ENCODE measurements around the gene HLA-DMA. TPM values are rescaled to one million over a fixed set of nuclear protein-coding genes. Genes with fewer than 3 reads are reported as not detected.
A peak's percentile ranks its signal among the peaks of the same experiment; 100 is the strongest.

Gene HLA-DMA
- total and polyA plus RNA-seq, 5 experiments from 2014 or later = 23.7 to 39.7 (median 37.4) TPM

DNA sequence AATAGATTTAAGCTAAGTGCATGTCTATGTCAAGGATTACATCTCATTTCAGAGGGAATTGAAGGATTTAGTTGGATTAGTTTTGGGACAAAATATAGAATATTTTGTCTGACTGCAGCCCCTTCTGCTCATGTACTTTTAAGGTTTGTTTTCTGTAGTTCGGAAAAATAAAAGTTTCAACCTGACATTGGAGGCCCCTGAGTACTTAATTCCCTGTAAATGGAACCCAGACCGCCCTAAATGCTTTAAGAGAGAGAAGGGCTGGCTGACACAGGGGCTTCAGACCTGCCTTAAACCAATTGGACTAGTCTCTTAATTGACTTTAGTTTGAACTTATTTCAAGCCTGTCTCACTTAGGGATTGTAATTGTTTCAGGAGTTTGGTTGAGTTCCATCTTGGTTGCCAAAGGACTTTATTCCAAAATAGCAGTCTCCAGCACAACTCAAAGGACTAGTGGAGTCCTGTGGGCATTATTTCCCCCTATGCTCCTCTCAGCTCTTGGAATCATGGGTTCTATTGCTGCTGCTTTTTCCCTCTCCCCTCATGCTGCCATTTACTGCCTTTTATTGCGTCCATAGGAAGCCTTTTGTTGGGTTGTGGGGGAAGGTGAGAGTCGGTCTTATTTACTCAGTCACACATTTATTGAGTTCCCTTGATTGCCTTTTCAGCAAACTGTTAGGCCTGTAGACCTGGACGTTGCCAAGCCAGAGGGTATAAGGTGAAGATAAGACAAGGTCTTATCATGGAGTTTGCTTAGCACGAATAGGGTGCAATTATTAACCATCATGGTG, 30.0 kb upstream of the HLA-DMA start:
- ATAC-seq (no peak), DNase-seq (no peak)
- Mint-ChIP-seq H3K36me3 (peaks cover 8 to 45% (median 13%) of the 10 kb centered on the region in 3 donors), H3K4me3 (no peak overlapping the region), H3K27ac (peak overlapping the region in 8 of 10 donors; percentile 41 to 87 (median 56)), H3K4me1 (peaks cover 14 to 42% (median 36%) of the 10 kb centered on the region in 4 donors), H3K27me3 (no peaks in the 10 kb centered on the region), H3K9me3 (no peaks in the 10 kb centered on the region)
- POLR2A ChIA-PET = interaction anchor here (1.0 to 21.1 kb wide), 5 partner anchors 11 to 89 kb away, joined by 3 to 510 read pairs (median 45); partner anchors contain the start of genes BRD2, HLA-DMA and HLA-DMB

DNA sequence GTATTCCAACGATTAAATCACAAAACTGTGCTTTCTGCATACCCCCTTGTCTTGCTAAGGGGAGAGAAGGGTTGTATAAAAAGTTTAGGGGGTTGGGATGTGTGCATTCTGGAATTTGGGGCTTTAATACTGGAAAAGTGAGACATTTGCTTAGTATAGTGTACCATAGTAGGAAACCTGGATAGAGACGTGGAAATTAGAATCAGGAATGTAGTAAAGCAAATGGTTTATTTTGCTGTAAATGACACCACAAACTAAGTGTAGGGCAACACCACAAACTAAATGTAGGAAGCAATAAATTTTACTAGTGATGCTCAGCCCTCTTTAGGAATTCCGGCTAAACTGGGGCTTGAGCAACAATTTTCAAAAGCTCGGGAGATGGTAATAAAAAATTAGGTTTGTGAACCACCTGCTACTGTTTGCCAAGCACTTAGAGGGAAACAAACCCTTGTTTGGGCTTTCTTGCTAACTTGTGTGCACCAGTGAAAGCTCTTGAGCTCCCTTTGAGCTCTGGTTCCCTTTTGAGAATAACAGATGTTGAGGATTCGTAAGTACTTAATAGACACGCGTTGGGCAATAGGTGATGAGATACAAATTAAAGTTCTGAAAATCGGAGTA, 29.3 kb upstream of the HLA-DMA start:
- no peak for DNase-seq
- Mint-ChIP-seq H3K9me3 (no peaks in the 10 kb centered on the region), H3K4me1 (peaks cover 19 to 49% (median 43%) of the 10 kb centered on the region in 4 donors), H3K27ac (peak overlapping the region in 9 of 10 donors; percentile 7 to 87 (median 44)), H3K4me3 (no peak overlapping the region), H3K36me3 (peaks cover 14 to 52% (median 18%) of the 10 kb centered on the region in 3 donors), H3K27me3 (no peaks in the 10 kb centered on the region)
- POLR2A ChIA-PET = interaction anchor here (0.6 to 21.1 kb wide), 6 partner anchors 11 to 143 kb away, joined by 3 to 510 read pairs (median 24); partner anchors contain the start of genes BRD2, HLA-DMA and HLA-DMB
- ATAC-seq = no peak

DNA sequence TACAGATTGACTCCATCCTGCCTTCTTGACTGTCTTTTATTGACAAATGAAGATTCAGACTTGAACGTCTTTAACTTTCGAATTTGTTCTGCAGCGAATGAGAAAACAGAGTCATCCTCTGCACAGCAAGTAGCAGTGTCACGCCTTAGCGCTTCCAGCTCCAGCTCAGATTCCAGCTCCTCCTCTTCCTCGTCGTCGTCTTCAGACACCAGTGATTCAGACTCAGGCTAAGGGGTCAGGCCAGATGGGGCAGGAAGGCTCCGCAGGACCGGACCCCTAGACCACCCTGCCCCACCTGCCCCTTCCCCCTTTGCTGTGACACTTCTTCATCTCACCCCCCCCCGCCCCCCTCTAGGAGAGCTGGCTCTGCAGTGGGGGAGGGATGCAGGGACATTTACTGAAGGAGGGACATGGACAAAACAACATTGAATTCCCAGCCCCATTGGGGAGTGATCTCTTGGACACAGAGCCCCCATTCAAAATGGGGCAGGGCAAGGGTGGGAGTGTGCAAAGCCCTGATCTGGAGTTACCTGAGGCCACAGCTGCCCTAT, 27.7 kb upstream of the HLA-DMA start:
- no peaks in the 10 kb centered on the region for H3K9me3 Mint-ChIP-seq

DNA sequence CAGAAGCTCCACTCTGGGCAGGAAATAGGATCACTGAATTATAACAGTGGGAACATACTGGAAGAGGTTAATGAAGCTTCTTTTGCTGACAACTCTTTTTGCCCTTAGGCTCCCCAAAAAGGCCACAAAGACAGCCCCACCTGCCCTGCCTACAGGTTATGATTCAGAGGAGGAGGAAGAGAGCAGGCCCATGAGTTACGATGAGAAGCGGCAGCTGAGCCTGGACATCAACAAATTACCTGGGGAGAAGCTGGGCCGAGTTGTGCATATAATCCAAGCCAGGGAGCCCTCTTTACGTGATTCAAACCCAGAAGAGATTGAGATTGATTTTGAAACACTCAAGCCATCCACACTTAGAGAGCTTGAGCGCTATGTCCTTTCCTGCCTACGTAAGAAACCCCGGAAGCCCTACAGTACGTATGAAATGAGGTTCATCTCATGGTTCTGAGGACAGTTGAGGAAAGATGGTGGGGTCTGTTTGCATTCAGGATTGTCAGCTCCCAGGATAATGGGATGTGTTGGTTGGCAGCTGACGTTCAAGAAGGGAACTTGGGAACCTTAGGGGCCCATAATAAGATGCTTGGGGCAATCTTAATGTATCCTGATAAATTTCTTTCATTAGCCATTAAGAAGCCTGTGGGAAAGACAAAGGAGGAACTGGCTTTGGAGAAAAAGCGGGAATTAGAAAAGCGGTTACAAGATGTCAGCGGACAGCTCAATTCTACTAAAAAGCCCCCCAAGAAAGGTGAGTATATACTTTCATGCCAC, 27.0 kb upstream of the HLA-DMA start:
- Mint-ChIP-seq H3K27ac (peak overlapping the region in 9 of 10 donors; percentile 19 to 69 (median 55)), H3K36me3 (peaks cover 14 to 74% (median 33%) of the 10 kb centered on the region in 3 donors), H3K27me3 (no peaks in the 10 kb centered on the region), H3K4me3 (peak overlapping the region in 1 of 10 donors; percentile 10), H3K9me3 (no peaks in the 10 kb centered on the region), H3K4me1 (peaks cover 33 to 69% (median 65%) of the 10 kb centered on the region in 4 donors)
- POLR2A ChIA-PET = interaction anchor here (1.3 to 21.1 kb wide), 4 partner anchors 8 to 85 kb away, joined by 3 to 510 read pairs (median 138); partner anchors contain the start of genes BRD2, HLA-DMA and HLA-DMB
- DNase-seq (no peak), ATAC-seq (no peak)

More for the DNA sequence above, 27.7 kb upstream of the HLA-DMA start:
- DNase-seq (no peak), ATAC-seq (no peak)
- no peaks in the 10 kb centered on the region for H3K27me3 Mint-ChIP-seq
- peaks cover 14 to 68% (median 30%) of the 10 kb centered on the region in 3 donors for H3K36me3 Mint-ChIP-seq
- H3K4me3 Mint-ChIP-seq = no peak overlapping the region
- peaks cover 28 to 65% (median 59%) of the 10 kb centered on the region in 4 donors for H3K4me1 Mint-ChIP-seq
- POLR2A ChIA-PET = interaction anchor here (0.7 to 21.1 kb wide), 5 partner anchors 9 to 612 kb away, joined by 3 to 510 read pairs (median 45); partner anchors contain the start of genes BRD2, HLA-DMA, HLA-DMB and TAP2
- H3K27ac Mint-ChIP-seq = peak overlapping the region in 6 of 10 donors; percentile 19 to 72 (median 46)

DNA sequence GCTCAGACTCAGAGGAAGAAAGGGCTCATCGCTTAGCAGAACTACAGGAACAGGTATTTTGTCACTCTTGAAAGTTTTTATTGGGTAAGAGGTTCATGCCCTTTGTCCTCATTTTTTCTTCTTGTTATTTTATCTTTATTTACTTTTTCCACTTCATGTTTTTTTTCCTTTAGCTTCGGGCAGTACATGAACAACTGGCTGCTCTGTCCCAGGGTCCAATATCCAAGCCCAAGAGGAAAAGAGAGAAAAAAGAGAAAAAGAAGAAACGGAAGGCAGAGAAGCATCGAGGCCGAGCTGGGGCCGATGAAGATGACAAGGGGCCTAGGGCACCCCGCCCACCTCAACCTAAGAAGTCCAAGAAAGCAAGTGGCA, 25.0 kb upstream of the HLA-DMA start:
- Mint-ChIP-seq H3K9me3 (no peaks in the 10 kb centered on the region), H3K4me3 (no peak overlapping the region), H3K27ac (peak overlapping the region; percentile 6 to 91 (median 72)), H3K4me1 (peaks cover 34 to 71% (median 57%) of the 10 kb centered on the region in 4 donors), H3K27me3 (no peaks in the 10 kb centered on the region), H3K36me3 (peaks cover 25 to 91% (median 51%) of the 10 kb centered on the region in 3 donors)
- DNase-seq (no peak), ATAC-seq (no peak)
- POLR2A ChIA-PET = interaction anchor here (0.5 to 21.1 kb wide), 5 partner anchors 9 to 39 kb away, joined by 3 to 510 read pairs (median 5); partner anchors contain the start of genes BRD2, HLA-DMA and HLA-DMB

DNA sequence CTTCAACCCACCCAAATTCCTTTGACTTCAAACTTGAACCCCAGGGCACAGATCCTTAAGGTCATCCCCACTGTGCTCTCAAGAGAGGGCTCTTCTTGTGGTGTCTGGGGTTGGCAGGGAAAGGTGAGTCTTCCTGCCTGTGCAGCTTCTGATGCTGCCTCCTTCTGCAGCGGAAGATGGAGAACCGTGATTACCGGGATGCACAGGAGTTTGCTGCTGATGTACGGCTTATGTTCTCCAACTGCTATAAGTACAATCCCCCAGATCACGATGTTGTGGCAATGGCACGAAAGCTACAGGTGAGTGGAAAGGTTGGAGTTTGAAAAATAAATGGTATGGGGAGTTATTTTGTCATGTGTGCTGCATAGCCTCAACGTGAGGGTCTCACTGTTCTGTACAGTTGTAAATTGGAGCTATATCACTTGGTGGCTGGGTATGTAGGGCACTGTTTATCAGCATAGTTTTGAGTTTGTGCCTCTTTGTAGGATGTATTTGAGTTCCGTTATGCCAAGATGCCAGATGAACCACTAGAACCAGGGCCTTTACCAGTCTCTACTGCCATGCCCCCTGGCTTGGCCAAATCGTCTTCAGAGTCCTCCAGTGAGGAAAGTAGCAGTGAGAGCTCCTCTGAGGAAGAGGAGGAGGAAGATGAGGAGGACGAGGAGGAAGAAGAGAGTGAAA, 24.5 kb upstream of the HLA-DMA start:
- H3K9me3 Mint-ChIP-seq = no peaks in the 10 kb centered on the region
- H3K27me3 Mint-ChIP-seq = no peaks in the 10 kb centered on the region
- peak overlapping the region in 5 of 10 donors; percentile 2 to 44 (median 16) for H3K4me3 Mint-ChIP-seq
- no peak for ATAC-seq
- DNase-seq = no peak
- peaks cover 36 to 67% (median 56%) of the 10 kb centered on the region in 4 donors for H3K4me1 Mint-ChIP-seq
- H3K27ac Mint-ChIP-seq = peak overlapping the region; percentile 6 to 91 (median 62)
- POLR2A ChIA-PET = interaction anchor here (0.5 to 21.1 kb wide), 6 partner anchors 8 to 311 kb away, joined by 3 to 510 read pairs (median 4); partner anchors contain the start of genes BRD2, HLA-DMA and HLA-DMB
- H3K36me3 Mint-ChIP-seq = peaks cover 28 to 96% (median 53%) of the 10 kb centered on the region in 3 donors

DNA sequence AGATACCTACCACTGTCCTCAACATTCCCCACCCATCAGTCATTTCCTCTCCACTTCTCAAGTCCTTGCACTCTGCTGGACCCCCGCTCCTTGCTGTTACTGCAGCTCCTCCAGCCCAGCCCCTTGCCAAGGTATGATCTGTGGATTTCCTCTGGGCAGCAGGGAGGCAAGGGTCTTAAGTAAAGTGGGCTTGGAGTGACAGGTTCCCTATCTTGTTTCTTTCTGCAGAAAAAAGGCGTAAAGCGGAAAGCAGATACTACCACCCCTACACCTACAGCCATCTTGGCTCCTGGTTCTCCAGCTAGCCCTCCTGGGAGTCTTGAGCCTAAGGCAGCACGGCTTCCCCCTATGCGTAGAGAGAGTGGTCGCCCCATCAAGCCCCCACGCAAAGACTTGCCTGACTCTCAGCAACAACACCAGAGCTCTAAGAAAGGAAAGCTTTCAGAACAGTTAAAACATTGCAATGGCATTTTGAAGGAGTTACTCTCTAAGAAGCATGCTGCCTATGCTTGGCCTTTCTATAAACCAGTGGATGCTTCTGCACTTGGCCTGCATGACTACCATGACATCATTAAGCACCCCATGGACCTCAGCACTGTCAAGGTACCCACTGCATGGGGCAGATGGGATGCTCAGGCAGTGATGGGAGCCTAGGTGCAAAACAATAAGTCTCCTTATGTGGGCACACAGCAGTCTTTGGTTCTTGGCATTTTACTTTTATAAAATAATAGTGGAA, 23.6 kb upstream of the HLA-DMA start:
- DNase-seq = no peak
- H3K27ac Mint-ChIP-seq = peak overlapping the region; percentile 68 to 100 (median 84)
- POLR2A ChIA-PET = interaction anchor here (0.5 to 21.1 kb wide), 7 partner anchors 6 to 312 kb away, joined by 3 to 510 read pairs (median 5); partner anchors contain the start of genes HLA-DMB, PSMB8 and TAP2
- ATAC-seq = no peak
- peaks cover 38 to 64% (median 53%) of the 10 kb centered on the region in 4 donors for H3K4me1 Mint-ChIP-seq
- peak overlapping the region in 9 of 10 donors; percentile 13 to 99 (median 81) for H3K4me3 Mint-ChIP-seq
- no peaks in the 10 kb centered on the region for H3K27me3 Mint-ChIP-seq
- peaks cover 28 to 90% (median 51%) of the 10 kb centered on the region in 3 donors for H3K36me3 Mint-ChIP-seq
- no peaks in the 10 kb centered on the region for H3K9me3 Mint-ChIP-seq

DNA sequence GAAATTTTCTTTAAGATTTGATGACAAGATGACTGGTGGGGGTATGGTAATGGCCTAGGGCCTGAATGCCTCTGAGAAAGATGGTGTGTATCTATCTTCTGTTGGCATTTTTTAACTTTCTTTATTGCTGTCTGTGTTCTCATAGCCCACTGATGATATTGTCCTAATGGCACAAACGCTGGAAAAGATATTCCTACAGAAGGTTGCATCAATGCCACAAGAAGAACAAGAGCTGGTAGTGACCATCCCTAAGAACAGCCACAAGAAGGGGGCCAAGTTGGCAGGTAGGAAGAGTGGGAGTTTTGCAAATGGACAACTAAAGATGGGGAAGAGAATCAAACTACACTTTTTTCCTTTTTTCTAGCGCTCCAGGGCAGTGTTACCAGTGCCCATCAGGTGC, 23.0 kb upstream of the HLA-DMA start:
- DNase-seq (no peak), ATAC-seq (no peak)
- no peaks in the 10 kb centered on the region for H3K27me3 Mint-ChIP-seq
- no peaks in the 10 kb centered on the region for H3K9me3 Mint-ChIP-seq
- H3K4me3 Mint-ChIP-seq = peak overlapping the region in 9 of 10 donors; percentile 70 to 99 (median 95)
- peak overlapping the region; percentile 68 to 100 (median 84) for H3K27ac Mint-ChIP-seq
- POLR2A ChIA-PET = interaction anchor here (0.5 to 21.1 kb wide), 6 partner anchors 7 to 134 kb away, joined by 3 to 510 read pairs (median 118); partner anchors contain the start of genes HLA-DMB, PSMB8 and TAP2
- H3K4me1 Mint-ChIP-seq = peaks cover 41 to 70% (median 53%) of the 10 kb centered on the region in 4 donors
- H3K36me3 Mint-ChIP-seq = peaks cover 28 to 84% (median 55%) of the 10 kb centered on the region in 3 donors

DNA sequence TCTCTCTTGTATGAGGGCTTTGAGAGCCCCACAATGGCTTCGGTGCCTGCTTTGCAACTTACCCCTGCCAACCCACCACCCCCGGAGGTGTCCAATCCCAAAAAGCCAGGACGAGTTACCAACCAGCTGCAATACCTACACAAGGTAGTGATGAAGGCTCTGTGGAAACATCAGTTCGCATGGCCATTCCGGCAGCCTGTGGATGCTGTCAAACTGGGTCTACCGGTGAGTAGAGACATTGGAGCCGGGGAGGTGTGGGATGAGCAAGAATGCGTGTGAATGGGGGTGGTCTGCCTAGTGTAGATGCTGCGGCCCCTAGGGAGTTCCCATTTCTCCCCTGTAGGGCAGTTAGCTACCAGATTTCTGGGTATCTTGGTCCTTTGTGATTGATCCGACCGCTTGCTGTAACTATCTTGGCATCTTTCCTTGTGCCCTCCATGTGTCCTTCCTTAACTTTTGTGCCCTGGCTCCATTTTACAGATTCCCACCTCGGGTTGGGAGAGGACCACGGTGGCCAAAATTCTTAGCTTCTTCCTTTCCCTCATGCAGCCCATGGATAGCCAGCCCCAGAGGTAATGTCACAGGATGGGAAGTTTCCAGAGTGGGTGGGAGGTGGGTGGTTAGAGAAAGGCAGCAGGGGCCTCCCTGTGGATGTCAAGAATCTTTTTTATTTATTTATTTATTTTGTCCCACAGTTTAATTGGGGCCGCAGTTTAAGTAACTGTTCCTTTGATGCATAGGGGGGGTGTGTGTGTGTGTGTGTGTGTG, 21.8 kb upstream of the HLA-DMA start:
- ATAC-seq (no peak), DNase-seq (no peak)
- POLR2A ChIA-PET = interaction anchor here (1.0 to 21.1 kb wide), 11 partner anchors 8 to 303 kb away, joined by 3 to 510 read pairs (median 66); partner anchors contain the start of genes HLA-DMA, HLA-DMB, PSMB8 and PSMB9
- peak overlapping the region; percentile 78 to 99 (median 99) for H3K4me3 Mint-ChIP-seq
- no peaks in the 10 kb centered on the region for H3K9me3 Mint-ChIP-seq
- no peaks in the 10 kb centered on the region for H3K27me3 Mint-ChIP-seq
- H3K36me3 Mint-ChIP-seq = peaks cover 23 to 73% (median 48%) of the 10 kb centered on the region in 3 donors
- H3K27ac Mint-ChIP-seq = peak overlapping the region; percentile 78 to 100 (median 99)
- peaks cover 44 to 65% (median 51%) of the 10 kb centered on the region in 4 donors for H3K4me1 Mint-ChIP-seq

DNA sequence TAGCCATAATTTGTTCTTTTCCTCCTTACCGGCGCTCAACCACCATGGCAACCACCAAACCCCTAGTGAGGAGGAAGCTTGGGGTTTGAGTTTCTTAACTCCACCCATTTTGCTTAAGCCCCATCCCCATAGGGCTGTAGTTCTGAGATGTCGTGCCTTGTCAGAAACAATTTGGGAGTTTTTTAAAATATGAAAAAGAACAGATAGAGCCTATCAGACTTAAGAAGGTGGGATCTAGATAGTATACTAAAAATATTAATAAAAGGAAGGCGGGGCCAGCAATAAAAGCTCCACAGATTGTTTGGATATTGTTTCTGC, 21.1 kb upstream of the HLA-DMA start:
- POLR2A ChIA-PET = interaction anchor here (0.6 to 21.1 kb wide), 14 partner anchors 8 to 778 kb away, joined by 3 to 510 read pairs (median 24); partner anchors contain the start of genes HLA-DMA, HLA-DMB, PFDN6 and PSMB8
- no peaks in the 10 kb centered on the region for H3K9me3 Mint-ChIP-seq
- peak overlapping the region; percentile 78 to 99 (median 99) for H3K4me3 Mint-ChIP-seq
- peak in 5 of 10 donors; percentile 30 to 67 (median 57) for DNase-seq
- H3K27ac Mint-ChIP-seq = peak overlapping the region; percentile 91 to 100 (median 100)
- peaks cover 43 to 61% (median 49%) of the 10 kb centered on the region in 4 donors for H3K4me1 Mint-ChIP-seq
- H3K27me3 Mint-ChIP-seq = no peaks in the 10 kb centered on the region
- ATAC-seq = peak; percentile 7 to 11
- H3K36me3 Mint-ChIP-seq = peaks cover 20 to 65% (median 45%) of the 10 kb centered on the region in 3 donors
